CD4-positive, alpha-beta T cell treated with Interleukin-17A for 4 hours (primary cell): ENCODE data around the gene DYNLT2B.
"Not testable (repeated sequence)": the region's sequence is repeated elsewhere in the genome, so short reads cannot be mapped to it uniquely, and the experiment has no call there.

Experiments used
- DNase-seq: peaks from one replicate; pipeline ENCODE4 v3.0.0-alpha.2; 2020; ENCODE audit warnings: mixed read lengths

The DYNLT2B gene

GRCh38 chr3:196268284-196269163, 49.5 kb downstream of the DYNLT2B start:
- no peak for DNase-seq

GRCh38 chr3:196263819-196264218, 54.2 kb downstream of the DYNLT2B start:
- no peak for DNase-seq

GRCh38 chr3:196260784-196261183, 57.3 kb downstream of the DYNLT2B start:
- DNase-seq: no peak

GRCh38 chr3:196255776-196256175, 62.3 kb downstream of the DYNLT2B start:
- no peak for DNase-seq

GRCh38 chr3:196254376-196255283, 63.4 kb downstream of the DYNLT2B start:
- DNase-seq: no peak

GRCh38 chr3:196251918-196252317, 66.1 kb downstream of the DYNLT2B start:
- no peak for DNase-seq

GRCh38 chr3:196246612-196247308, 71.3 kb downstream of the DYNLT2B start:
- DNase-seq: no peak

- not testable (repeated sequence) for DNase-seq
Measured at GRCh38 chr3:196244166-196244565, 73.9 kb downstream of the DYNLT2B start.

- no peak for DNase-seq
Measured at GRCh38 chr3:196241704-196242103, 76.3 kb downstream of the DYNLT2B start.
